Chondrocyte (in vitro differentiated cells): ENCODE data around the gene PELI1. TPM values are rescaled to one million over a fixed set of nuclear protein-coding genes. Genes with fewer than 3 reads are reported as not detected.

Experiments used
- DNase-seq: peaks from one replicate; pipeline ENCODE4 v3.0.0; 2021; ENCODE audit warnings: mixed read lengths, low spot score
- H3K27ac Mint-ChIP-seq: one replicate; pipeline ENCODE4 v1.8.0; 2021; ENCODE audit warnings: mild to moderate bottlenecking, moderate library complexity, mixed read lengths; ENCODE audit not compliant: unreplicated experiment
- H3K27me3 Mint-ChIP-seq: 2 replicates; pipeline ENCODE4 v1.8.0; 2021; ENCODE audit warnings: low read depth, mixed read lengths
- H3K36me3 Mint-ChIP-seq: 2 replicates; pipeline ENCODE4 v1.8.0; 2021; ENCODE audit warnings: low read depth, mixed read lengths
- H3K4me1 Mint-ChIP-seq: 2 replicates; pipeline ENCODE4 v1.8.0; 2021; ENCODE audit warnings: low read depth, mild to moderate bottlenecking, mixed read lengths
- H3K4me3 Mint-ChIP-seq: one replicate; pipeline ENCODE4 v1.8.0; 2021; ENCODE audit warnings: mild to moderate bottlenecking, moderate library complexity, mixed read lengths; ENCODE audit not compliant: unreplicated experiment
- H3K9me3 Mint-ChIP-seq: 2 replicates; pipeline ENCODE4 v1.8.0; 2021; ENCODE audit warnings: low read depth, mixed read lengths
- CTCF ChIP-seq: fragments of 200-600 bp; sonication (generic); IDR thresholded peaks from 2 replicates; pipeline ENCODE4 v1.5.0; 2021; ENCODE audit warnings: antibody characterized with exemption, mild to moderate bottlenecking, moderate library complexity
- total RNA-seq: library from RNA; stranded (reverse); gene quantifications from 3 replicates; pipeline ENCODE4 v1.2.1, GENCODE V29; 2021

The PELI1 gene
- total RNA-seq, 1 donor from 2014 or later, result 24.4 TPM

GRCh38 chr2:64067326-64067725, 76.9 kb downstream of the PELI1 start:
- no peak overlapping the region for H3K4me3 Mint-ChIP-seq
- no peaks in the 10 kb centered on the region for H3K36me3 Mint-ChIP-seq
- H3K9me3 Mint-ChIP-seq, result peaks cover 2% of the 10 kb centered on the region
- H3K27ac Mint-ChIP-seq, result no peak overlapping the region
- H3K27me3 Mint-ChIP-seq, result no peaks in the 10 kb centered on the region
- no peak for TF ChIP-seq CTCF
- peaks cover 24% of the 10 kb centered on the region for H3K4me1 Mint-ChIP-seq
- DNase-seq, result no peak

GRCh38 chr2:64065516-64065915, 78.7 kb downstream of the PELI1 start:
- Mint-ChIP-seq H3K9me3 (peaks cover 2% of the 10 kb centered on the region), H3K27ac (peak overlapping the region; percentile 58), H3K36me3 (no peaks in the 10 kb centered on the region), H3K4me1 (peaks cover 24% of the 10 kb centered on the region), H3K27me3 (no peaks in the 10 kb centered on the region), H3K4me3 (no peak overlapping the region)
- DNase-seq, result no peak
- TF ChIP-seq CTCF, result no peak

GRCh38 chr2:64063924-64064331, 80.3 kb downstream of the PELI1 start:
- Mint-ChIP-seq H3K4me3 (no peak overlapping the region), H3K27ac (peak overlapping the region; percentile 63), H3K9me3 (peaks cover 2% of the 10 kb centered on the region), H3K27me3 (no peaks in the 10 kb centered on the region), H3K36me3 (no peaks in the 10 kb centered on the region), H3K4me1 (peaks cover 24% of the 10 kb centered on the region)
- no peak for DNase-seq
- no peak for TF ChIP-seq CTCF

- DNase-seq, result no peak
- no peaks in the 10 kb centered on the region for H3K27me3 Mint-ChIP-seq
- no peak for TF ChIP-seq CTCF
- H3K36me3 Mint-ChIP-seq, result no peaks in the 10 kb centered on the region
- no peak overlapping the region for H3K4me3 Mint-ChIP-seq
- H3K9me3 Mint-ChIP-seq, result peaks cover 2% of the 10 kb centered on the region
- peak overlapping the region; percentile 0 for H3K27ac Mint-ChIP-seq
- peaks cover 24% of the 10 kb centered on the region for H3K4me1 Mint-ChIP-seq
Measured at GRCh38 chr2:64063454-64063853, 80.8 kb downstream of the PELI1 start.

- no peaks in the 10 kb centered on the region for H3K27me3 Mint-ChIP-seq
- peaks cover 24% of the 10 kb centered on the region for H3K4me1 Mint-ChIP-seq
- H3K4me3 Mint-ChIP-seq, result no peak overlapping the region
- H3K27ac Mint-ChIP-seq, result no peak overlapping the region
- H3K36me3 Mint-ChIP-seq, result no peaks in the 10 kb centered on the region
- no peak for DNase-seq
- peaks cover 2% of the 10 kb centered on the region for H3K9me3 Mint-ChIP-seq
- no peak for TF ChIP-seq CTCF
Measured at GRCh38 chr2:64062840-64063239, 81.4 kb downstream of the PELI1 start.
